Heart left ventricle (tissue), 16 donors: Measurements from ENCODE around the gene TCERG1. TPM values are rescaled to one million over a fixed set of nuclear protein-coding genes. Genes with fewer than 3 reads are reported as not detected.
"Not testable (repeated sequence)": the region's sequence is repeated elsewhere in the genome, so short reads cannot be mapped to it uniquely, and the experiment has no call there.

Experiments used
- ATAC-seq, 4 donors: fragments of 200-7000 bp; cut with Tn5 transposase; one replicate each; pipeline ENCODE4 v1.9.1; 2020 to 2022; ENCODE audit warnings: moderate library complexity in 4 of 4, mild to moderate bottlenecking in 3 of 4, moderate number of reproducible peaks in 1 of 4
- DNase-seq, 5 donors: peaks; one replicate each; pipeline ENCODE4 v3.0.0-alpha.2; 2020
- H3K27ac ChIP-seq, 12 donors: fragments of 200-600 bp; sonication (generic) in 4 of 12; one replicate each; pipeline versions ENCODE4 v1.5.0 to v1.8.0; 2016 to 2022; ENCODE audit warnings: mild to moderate bottlenecking in 2 of 12
- H3K27me3 ChIP-seq, 9 donors: fragments of 200-600 bp; sonication (generic) in 2 of 9; one replicate each; pipeline versions ENCODE4 v1.5.1 to v1.8.0; 2016 to 2022; ENCODE audit warnings: mild to moderate bottlenecking in 3 of 9
- H3K36me3 ChIP-seq, 9 donors: fragments of 200-600 bp; sonication (generic) in 2 of 9; one replicate each; pipeline versions ENCODE4 v1.5.0 to v1.8.0; 2018 to 2022; ENCODE audit warnings: mild to moderate bottlenecking in 2 of 9
- H3K4me1 ChIP-seq, 12 donors: fragments of 200-600 bp; sonication (generic) in 4 of 12; one replicate each; pipeline versions ENCODE4 v1.5.0 to v1.8.0; 2016 to 2022; ENCODE audit warnings: mild to moderate bottlenecking in 3 of 12
- H3K4me3 ChIP-seq, 12 donors: fragments of 200-600 bp; sonication (generic) in 4 of 12; one replicate each; pipeline versions ENCODE4 v1.5.0 to v1.8.0; 2017 to 2022; ENCODE audit warnings: mild to moderate bottlenecking in 9 of 12, moderate library complexity in 4 of 12
- H3K9me3 ChIP-seq, 12 donors: fragments of 200-600 bp; sonication (generic) in 4 of 12; one replicate each; pipeline versions ENCODE4 v1.5.0 to v1.8.0; 2016 to 2022; ENCODE audit warnings: mild to moderate bottlenecking in 1 of 12
- CTCF ChIP-seq, 12 donors: fragments of 200-600 bp; sonication (generic) in 4 of 12; IDR thresholded peaks; one replicate each; pipeline versions ENCODE4 v1.5.0 to v1.8.0; 2018 to 2022; ENCODE audit warnings: antibody characterized with exemption in 12 of 12, mild to moderate bottlenecking in 5 of 12
- POLR2A ChIP-seq, 2 donors: fragments of 450-650 bp; IDR thresholded peaks; one replicate each; pipeline ENCODE4 v1.6.1; 2017; ENCODE audit warnings: antibody characterized with exemption in 2 of 2, mild to moderate bottlenecking in 2 of 2, moderate library complexity in 2 of 2
- WGBS, 4 donors: extraction: QIAGEN DNeasy Blood & Tissue Kit in 2 of 4; methylation state at CpG; one replicate each; pipeline versions ENCODE4 v1.1.5 to v1.1.7; 2013 to 2018; 5-methylcytosine and 5-hydroxymethylcytosine counted together
- intact Hi-C, 10 donors: fragments of 100-400 bp; cut with DNase I; formaldehyde crosslinking; loops; one replicate each; pipeline versions ENCODE4 v1.11.1 to v1.14.2; 2022
- polyA plus RNA-seq, 2 donors: library from polyadenylated mRNA; stranded (reverse); fragments of 200-250 nt; gene quantifications; one replicate each; pipeline ENCODE4 v1.2.3, GENCODE V29; 2013
- total RNA-seq, 9 donors: library from RNA; depleted of rRNA in 2 of 9; stranded (reverse); fragments of >200 nt in 2 of 9; fragmentation: NEBNext Ultra II Directional in 3 of 9; extraction: Animal tissue kit (Norgen Biotek cat#: 25700) in 3 of 9; gene quantifications; one replicate each; pipeline versions ENCODE4 v1.1.0 to v1.2.4, GENCODE V29; 2016 to 2023
- donor health status: ischemic (EF 13 %, LVEDD 7.1; RV severe dilation, severe dysfunction).
- donor health status: healthy with polysubstance abuse.
- donor health status: DM: no; HTN: yes; CAD: no.
- donor health status: DM: no; HTN: no; CAD: no.
- donor health status: ischemic (EF 25% LVEDD 6.9; RV normal size, moderate dysfunction).
- donor health status: ischemic (EF 25% LVEDD 5.7; RV mildly dilated, moderate dysfunction).
- donor health status: healthy.
- donor health status: DM: yes; HTN: yes; CAD: no.
- donor health status: ischemic (EF 35%, LVEDD 5.7; RV mildly dilated, moderate dysfunction).
- donor health status: nonischemic (EF 11% LVEDD 7.7; RV severe dilation, severe dysfunction).
- donor health status: DM: yes; HTN: yes; CAD: no.
- donor health status: PGD.
- donor health status: ischemic (EF 29% LVEDD 5.4; RV normal size, mild dysfunction).
- donor health status: nonischemic (EF 23%, LVEDD 6.1; RV moderate dilation, normal function).

TCERG1 gene
- total and polyA plus RNA-seq, 11 donors, result 13.8 to 28.7 (median 21.6) TPM

GRCh38 chr5:146549615-146550014 is 102.5 kb downstream of the TCERG1 start:
- intact Hi-C loops, result no loop called here
- H3K4me3 ChIP-seq, result no peak overlapping the region
- DNase-seq (no peak), ATAC-seq (no peak)
- no peaks in the 10 kb centered on the region for H3K36me3 ChIP-seq
- no peaks in the 10 kb centered on the region for H3K9me3 ChIP-seq
- TF ChIP-seq CTCF (IDR thresholded peaks at IDR 0.05) (no peak), POLR2A (IDR thresholded peaks at IDR 0.05) (no peak)
- H3K4me1 ChIP-seq, result no peaks in the 10 kb centered on the region
- H3K27ac ChIP-seq, result no peak overlapping the region
- H3K27me3 ChIP-seq, result peaks cover 0 to 10% (median 0%) of the 10 kb centered on the region in 9 donors

- H3K4me3 ChIP-seq, result no peak overlapping the region
- peaks cover 0 to 10% (median 0%) of the 10 kb centered on the region in 9 donors for H3K27me3 ChIP-seq
- WGBS, 4 donors, result 46 to 54% (median 50%) methylated on average over 3 of the region's 3 CpGs
- intact Hi-C loops, result no loop called here
- H3K27ac ChIP-seq, result no peak overlapping the region
- ATAC-seq (no peak), DNase-seq (no peak)
- no peaks in the 10 kb centered on the region for H3K9me3 ChIP-seq
- no peaks in the 10 kb centered on the region for H3K4me1 ChIP-seq
- no peaks in the 10 kb centered on the region for H3K36me3 ChIP-seq
- TF ChIP-seq POLR2A (IDR thresholded peaks at IDR 0.05) (no peak), CTCF (IDR thresholded peaks at IDR 0.05) (no peak)
Observed at GRCh38 chr5:146553446-146553845, 106.3 kb downstream of the TCERG1 start.

- H3K4me1 ChIP-seq, H3K27ac ChIP-seq, DNase-seq, H3K36me3 ChIP-seq, intact Hi-C loops, H3K27me3 ChIP-seq, ATAC-seq, H3K4me3 ChIP-seq, H3K9me3 ChIP-seq: not testable (repeated sequence)
- 81 to 93% (median 88%) methylated on average over 3 to 4 of the region's 4 CpGs for WGBS, 4 donors
Observed at GRCh38 chr5:146556884-146557283, 109.8 kb downstream of the TCERG1 start.

GRCh38 chr5:146560205-146560812 is 113.2 kb downstream of the TCERG1 start:
- ATAC-seq, result no peak
- H3K4me3 ChIP-seq, result no peak overlapping the region
- no peak for DNase-seq
- peaks cover 0 to 2% (median 0%) of the 10 kb centered on the region in 9 donors for H3K27me3 ChIP-seq
- intact Hi-C loops, result no loop called here
- 29 to 42% (median 30%) methylated on average over 3 of the region's 3 CpGs for WGBS, 4 donors
- H3K4me1 ChIP-seq, result peaks cover 0 to 6% (median 0%) of the 10 kb centered on the region in 12 donors
- no peaks in the 10 kb centered on the region for H3K36me3 ChIP-seq
- H3K27ac ChIP-seq, result no peak overlapping the region
- TF ChIP-seq CTCF (IDR thresholded peaks at IDR 0.05), result no peak
- no peak for TF ChIP-seq POLR2A (IDR thresholded peaks at IDR 0.05)
- no peaks in the 10 kb centered on the region for H3K9me3 ChIP-seq

Other genes with a start within 250 kb of the TCERG1 start
- 10 to 100 TPM in 8 of 9 donors, 1 to 10 TPM in 1; 9.0 to 23.6 (median 12.3) TPM for gene RBM27, start 243.7 kb upstream of the TCERG1 start, total RNA-seq
- gene RBM27, start 243.7 kb upstream of the TCERG1 start, polyA plus RNA-seq, result 1 to 10 TPM; 5.9 to 8.4 TPM
- under 1 TPM in 1 of 9 donors, not detected in 8; 0.10 TPM for gene POU4F3, start 108.5 kb upstream of the TCERG1 start, total RNA-seq
- gene POU4F3, start 108.5 kb upstream of the TCERG1 start, polyA plus RNA-seq, result under 1 TPM in 1 of 2 donors, not detected in 1; 0.04 TPM
- not detected for gene GPR151, start 68.9 kb downstream of the TCERG1 start, total RNA-seq
- not detected for gene GPR151, start 68.9 kb downstream of the TCERG1 start, polyA plus RNA-seq